Upper lobe of left lung (tissue), 6 donors: ENCODE measurements around the gene PARP3. TPM values are rescaled to one million over a fixed set of nuclear protein-coding genes. Genes with fewer than 3 reads are reported as not detected.
A peak's percentile ranks its signal among the peaks of the same experiment; 100 is the strongest.
"Not testable (repeated sequence)": the region's sequence is repeated elsewhere in the genome, so short reads cannot be mapped to it uniquely, and the experiment has no call there.

ENCODE experiments used
- ATAC-seq, 2 donors: fragments of 200-7000 bp; cut with Tn5 transposase; one replicate each; pipeline ENCODE4 v1.9.1; 2022; ENCODE audit warnings: mild to moderate bottlenecking in 2 of 2, moderate library complexity in 2 of 2; ENCODE audit not compliant: low FRiP score in 2 of 2
- DNase-seq, 2 donors: peaks; one replicate each; pipeline ENCODE4 v3.0.0-alpha.2; 2019 to 2020
- H3K27ac ChIP-seq, 4 donors: fragments of 200-600 bp; sonication (generic); one replicate each; pipeline ENCODE4 v1.5.1; 2016 to 2019
- H3K27me3 ChIP-seq, 4 donors: fragments of 200-600 bp; sonication (generic); one replicate each; pipeline ENCODE4 v1.5.1; 2017 to 2019
- H3K36me3 ChIP-seq, 4 donors: fragments of 200-600 bp; sonication (generic); one replicate each; pipeline ENCODE4 v1.5.1; 2016 to 2019
- H3K4me1 ChIP-seq, 4 donors: fragments of 200-600 bp; sonication (generic); one replicate each; pipeline ENCODE4 v1.5.1; 2018 to 2019
- H3K4me3 ChIP-seq, 4 donors: fragments of 200-600 bp; sonication (generic); one replicate each; pipeline ENCODE4 v1.5.1; 2017 to 2019; ENCODE audit warnings: mild to moderate bottlenecking in 2 of 4, moderate library complexity in 1 of 4
- H3K9me3 ChIP-seq, 4 donors: fragments of 200-600 bp; sonication (generic); one replicate each; pipeline ENCODE4 v1.5.1; 2018 to 2019
- EP300 ChIP-seq, 4 donors: sonication (generic); formaldehyde crosslinking; IDR thresholded peaks; one replicate each; pipeline ENCODE4 v1.5.1; 2017; ENCODE audit warnings: antibody characterized with exemption in 4 of 4, control low read depth in 2 of 4
- POLR2A ChIP-seq, 4 donors: fragments of 450-650 bp; IDR thresholded peaks; one replicate each; pipeline ENCODE4 v1.5.1; 2016 to 2017; ENCODE audit warnings: antibody characterized with exemption in 4 of 4, mild to moderate bottlenecking in 2 of 4
- POLR2AphosphoS5 ChIP-seq, 2 donors: sonication (generic); formaldehyde crosslinking; IDR thresholded peaks; one replicate each; pipeline ENCODE4 v1.5.1; 2017; ENCODE audit warnings: antibody characterized with exemption in 2 of 2
- WGBS, 2 donors: methylation state at CpG; one replicate each; pipeline ENCODE4 v1.1.5; 2017 to 2018; 5-methylcytosine and 5-hydroxymethylcytosine counted together
- total RNA-seq, 6 donors: library from RNA; depleted of rRNA in 4 of 6; stranded (reverse); fragments of >200 nt in 4 of 6; gene quantifications; one replicate each; pipeline versions ENCODE4 v1.1.0 to v1.2.1, GENCODE V29; 2016 to 2021
- TF ChIP-seq, protein P1 (sequence below), 6 experiments: fragments of 450-650 bp in 4 of 6; fragments of 200-600 bp in 2 of 6; sonication (generic) in 2 of 6; IDR thresholded peaks; one replicate each; pipeline ENCODE4 v1.5.1; 2016 to 2019; ENCODE audit warnings: antibody characterized with exemption in 6 of 6
- donor health status: DM: no; HTN: no; CAD: no; lungs with moderate emphysema.
- donor health status: DM: no; HTN: yes; CAD: no; lungs with severe emphysema.

The PARP3 gene
- total RNA-seq, 6 donors from 2014 or later = 23.0 to 80.7 (median 35.7) TPM

GRCh38 chr3:51986010-51986947 is 44.1 kb downstream of the PARP3 start:
- 81 to 100% methylated on average over 2 to 12 of the region's 12 CpGs for WGBS, 2 donors
- Histone ChIP-seq H3K4me1 (peaks cover 19 to 30% (median 27%) of the 10 kb centered on the region in 4 donors), H3K9me3 (no peaks in the 10 kb centered on the region), H3K4me3 (no peak overlapping the region), H3K36me3 (peaks cover 0 to 4% (median 1%) of the 10 kb centered on the region in 4 donors), H3K27me3 (no peaks in the 10 kb centered on the region), H3K27ac (no peak overlapping the region)
- TF ChIP-seq, protein P1, sequence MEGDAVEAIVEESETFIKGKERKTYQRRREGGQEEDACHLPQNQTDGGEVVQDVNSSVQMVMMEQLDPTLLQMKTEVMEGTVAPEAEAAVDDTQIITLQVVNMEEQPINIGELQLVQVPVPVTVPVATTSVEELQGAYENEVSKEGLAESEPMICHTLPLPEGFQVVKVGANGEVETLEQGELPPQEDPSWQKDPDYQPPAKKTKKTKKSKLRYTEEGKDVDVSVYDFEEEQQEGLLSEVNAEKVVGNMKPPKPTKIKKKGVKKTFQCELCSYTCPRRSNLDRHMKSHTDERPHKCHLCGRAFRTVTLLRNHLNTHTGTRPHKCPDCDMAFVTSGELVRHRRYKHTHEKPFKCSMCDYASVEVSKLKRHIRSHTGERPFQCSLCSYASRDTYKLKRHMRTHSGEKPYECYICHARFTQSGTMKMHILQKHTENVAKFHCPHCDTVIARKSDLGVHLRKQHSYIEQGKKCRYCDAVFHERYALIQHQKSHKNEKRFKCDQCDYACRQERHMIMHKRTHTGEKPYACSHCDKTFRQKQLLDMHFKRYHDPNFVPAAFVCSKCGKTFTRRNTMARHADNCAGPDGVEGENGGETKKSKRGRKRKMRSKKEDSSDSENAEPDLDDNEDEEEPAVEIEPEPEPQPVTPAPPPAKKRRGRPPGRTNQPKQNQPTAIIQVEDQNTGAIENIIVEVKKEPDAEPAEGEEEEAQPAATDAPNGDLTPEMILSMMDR (IDR thresholded peaks at IDR 0.05) = no peak
- no peak for TF ChIP-seq EP300 (IDR thresholded peaks at IDR 0.05)
- no peak for TF ChIP-seq POLR2A (IDR thresholded peaks at IDR 0.05)
- TF ChIP-seq POLR2AphosphoS5 (IDR thresholded peaks at IDR 0.05) = no peak
- ATAC-seq = no peak
- no peak for DNase-seq

DNA sequence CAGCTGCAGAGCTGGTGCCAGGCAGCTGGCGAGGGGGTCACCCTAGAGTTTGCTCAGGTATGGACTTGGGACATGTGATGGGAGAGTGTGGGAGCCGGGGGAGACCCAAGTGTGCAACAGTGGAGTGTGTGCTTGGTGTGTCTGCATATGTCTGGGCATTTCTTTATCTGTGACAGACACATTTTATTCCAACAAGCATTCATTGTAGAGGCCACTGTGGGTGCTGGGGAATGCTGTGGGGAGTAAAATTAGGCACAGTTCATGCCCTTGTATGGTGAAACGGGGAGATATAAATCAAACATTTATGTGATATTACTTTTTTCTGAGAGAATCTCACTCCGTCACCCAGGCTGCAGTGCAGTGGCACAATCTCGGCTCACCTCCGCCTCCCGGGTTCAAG is 45.4 kb downstream of the PARP3 start:
- 92 to 95% methylated on average over 7 of the region's 7 CpGs for WGBS, 2 donors
- Histone ChIP-seq H3K4me3 (no peak overlapping the region), H3K4me1 (peaks cover 12 to 17% (median 14%) of the 10 kb centered on the region in 4 donors), H3K9me3 (no peaks in the 10 kb centered on the region), H3K27ac (no peak overlapping the region), H3K36me3 (peaks cover 0 to 17% (median 7%) of the 10 kb centered on the region in 4 donors), H3K27me3 (no peaks in the 10 kb centered on the region)
- no peak for ATAC-seq
- TF ChIP-seq, protein P1 (IDR thresholded peaks at IDR 0.05) = no peak
- TF ChIP-seq EP300 (IDR thresholded peaks at IDR 0.05) (no peak), POLR2A (IDR thresholded peaks at IDR 0.05) (no peak), POLR2AphosphoS5 (IDR thresholded peaks at IDR 0.05) (no peak)
- no peak for DNase-seq

DNA sequence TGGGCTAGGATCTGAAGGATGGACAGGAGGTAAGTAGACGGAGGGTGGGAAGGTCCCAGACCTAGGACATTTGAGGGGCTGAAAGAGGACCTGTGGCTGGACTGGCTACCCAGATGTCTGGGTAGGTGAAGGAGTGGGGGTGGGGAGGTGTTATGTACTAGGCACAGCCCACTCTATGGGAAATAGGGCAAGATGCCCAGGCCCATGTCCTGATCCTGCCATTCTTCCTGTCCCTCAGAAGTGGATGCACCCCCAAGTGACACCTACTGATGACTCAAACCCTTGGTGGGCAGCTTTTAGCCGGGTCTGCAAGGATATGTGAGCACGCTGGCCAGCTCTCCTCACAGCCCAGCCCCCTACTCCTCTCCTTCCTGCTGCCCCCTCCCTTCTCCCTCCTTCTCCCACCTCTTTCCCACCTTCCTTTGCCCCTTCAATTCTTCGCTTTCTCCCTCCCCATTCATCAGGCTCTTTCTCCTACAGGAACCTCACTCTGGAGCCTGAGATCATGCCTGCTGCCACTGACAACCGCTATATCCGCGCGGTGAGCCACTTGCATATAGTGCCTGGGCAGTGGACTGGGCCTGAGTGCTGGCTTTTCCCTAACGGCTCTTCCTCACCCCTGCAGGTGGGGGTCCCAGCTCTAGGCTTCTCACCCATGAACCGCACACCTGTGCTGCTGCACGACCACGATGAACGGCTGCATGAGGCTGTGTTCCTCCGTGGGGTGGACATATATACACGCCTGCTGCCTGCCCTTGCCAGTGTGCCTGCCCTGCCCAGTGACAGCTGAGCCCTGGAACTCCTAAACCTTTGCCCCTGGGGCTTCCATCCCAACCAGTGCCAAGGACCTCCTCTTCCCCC is 46.4 kb downstream of the PARP3 start:
- TF ChIP-seq POLR2A (IDR thresholded peaks at IDR 0.05) = no peak
- no peak for TF ChIP-seq EP300 (IDR thresholded peaks at IDR 0.05)
- TF ChIP-seq POLR2AphosphoS5 (IDR thresholded peaks at IDR 0.05) = no peak
- TF ChIP-seq, protein P1 (IDR thresholded peaks at IDR 0.05) = no peak
- 80 to 88% methylated on average over 15 of the region's 15 CpGs for WGBS, 2 donors

GRCh38 chr3:51990501-51990971 is 48.4 kb downstream of the PARP3 start:
- Histone ChIP-seq H3K4me1 (peaks cover 16 to 27% (median 19%) of the 10 kb centered on the region in 4 donors), H3K36me3 (peaks cover 14 to 41% (median 25%) of the 10 kb centered on the region in 4 donors)
- not testable (repeated sequence) for H3K9me3 ChIP-seq, H3K27ac ChIP-seq, H3K27me3 ChIP-seq, H3K4me3 ChIP-seq, ATAC-seq
- peak in 1 of 2 donors; percentile 82 for DNase-seq
- 81 to 94% methylated on average over 20 to 28 of the region's 38 CpGs for WGBS, 2 donors

More for the DNA sequence above, 46.4 kb downstream of the PARP3 start:
- ATAC-seq (no peak), DNase-seq (no peak)
- Histone ChIP-seq H3K27ac (no peak overlapping the region), H3K4me1 (peaks cover 11 to 19% (median 14%) of the 10 kb centered on the region in 4 donors), H3K9me3 (no peaks in the 10 kb centered on the region), H3K27me3 (no peaks in the 10 kb centered on the region), H3K4me3 (no peak overlapping the region), H3K36me3 (peaks cover 4 to 27% (median 13%) of the 10 kb centered on the region in 4 donors)
